Measurements from ENCODE around the gene MACROD2. TPM values are rescaled to one million over a fixed set of nuclear protein-coding genes. Genes with fewer than 3 reads are reported as not detected.

The MACROD2 gene
- total and polyA plus RNA-seq, 2 of the 4 experiments (the other 2 are of a cell fraction) = not detected

GRCh38 chr20:15840636-15841301 lies 1845.5 kb downstream of the MACROD2 start:
- POLR2A ChIA-PET (ENCODE audit: unreplicated experiment) = no interaction called here

More at GRCh38 chr20:15840636-15841301, 1845.5 kb downstream of the MACROD2 start:
- Histone ChIP-seq H3K79me1 (ENCODE audit: low read depth in 1 of 2, low read length in 2 of 2) (no peaks in the 10 kb centered on the region), H2AK5ac (ENCODE audit: low read depth, low read length) (no peak overlapping the region), H3K56ac (ENCODE audit: extremely low read depth, insufficient read depth, low read length) (no peak overlapping the region), H3K9ac (ENCODE audit: low read depth, low read length) (no peak overlapping the region), H2BK5ac (ENCODE audit: low read depth, low read length, poor library complexity, severe bottlenecking) (no peak overlapping the region), H3K14ac (replicated peaks; ENCODE audit: low read depth, low read length) (no peak overlapping the region), H3K27ac (ENCODE audit: insufficient read depth, low read length) (no peak overlapping the region), H3K4me3 (ENCODE audit: insufficient read depth, low read depth, low read length) (no peak overlapping the region), H3K9me1 (ENCODE audit: insufficient read depth, low read length) (no peaks in the 10 kb centered on the region), H4K8ac (ENCODE audit: low read depth in 2 of 2, low read length in 2 of 2) (no peak overlapping the region), H3K27me3 (ENCODE audit: control insufficient read depth, insufficient read depth, low read length) (no peaks in the 10 kb centered on the region), H3K4me2 (ENCODE audit: low read depth, low read length) (no peak overlapping the region), H3K36me3 (ENCODE audit: control insufficient read depth, insufficient read depth, low read length) (no peaks in the 10 kb centered on the region), H2AFZ (replicated peaks; ENCODE audit: low read length, poor library complexity) (no peak overlapping the region), H2BK20ac (ENCODE audit: low read depth, low read length) (no peak overlapping the region), H3K4me1 (ENCODE audit: control insufficient read depth, insufficient read depth, low read length) (no peaks in the 10 kb centered on the region), H4K5ac (ENCODE audit: low read depth, low read length) (no peak overlapping the region), H2BK120ac (ENCODE audit: low read depth, low read length) (no peak overlapping the region), H4K20me1 (ENCODE audit: insufficient read depth, low read length) (no peaks in the 10 kb centered on the region), H3K23ac (ENCODE audit: low read depth, low read length) (no peak overlapping the region), H3K4ac (ENCODE audit: low read depth, low read length) (no peak overlapping the region), H3K9me3 (ENCODE audit: control insufficient read depth, insufficient read depth, low read length) (peaks cover 7% of the 10 kb centered on the region), H4K91ac (ENCODE audit: insufficient read depth, low read depth, low read length) (no peak overlapping the region), H2AK9ac (replicated peaks; ENCODE audit: low read depth, low read length, poor library complexity) (no peak overlapping the region), H2BK15ac (ENCODE audit: low read depth, low read length) (no peak overlapping the region), H3K18ac (ENCODE audit: low read depth, low read length) (no peak overlapping the region)
- CTCF ChIA-PET = interaction anchor here (0.6 kb wide), 1 partner anchor 28 kb away, joined by 4 read pairs; no protein-coding TSS in a partner anchor
- intact Hi-C loops (cut with micrococcal nuclease) = no loop called here
- dilution Hi-C loops (cut with HindIII; ENCODE audit: low sequenced_read_pairs, unreplicated experiment) = no loop called here
- BruUV-seq (replicated peaks) = no TSS peak
- in situ Hi-C loops (cut with MboI; ENCODE audit: low sequenced_read_pairs) = no loop called here
- DNase-seq (no peak), ATAC-seq (ENCODE audit: low read depth) (no peak)
- WGBS, 2 experiments (ENCODE audit: extremely low coverage in 2 of 2, insufficient read length in 1 of 2) = no CpG with 5 or more reads among the region's 4 CpGs
- no peak for TF ChIP-seq RAD21 (IDR thresholded peaks at IDR 0.05; ENCODE audit: low read length)

Measured in IMR-90 (cell line).